CD4-positive, CD25-positive, alpha-beta regulatory T cell (primary cell): ENCODE data around the gene AP2B1. TPM values are rescaled to one million over a fixed set of nuclear protein-coding genes. Genes with fewer than 3 reads are reported as not detected.

Source experiments
- ATAC-seq, 2 donors: fragments of 150-1000 bp; cut with Tn5 transposase; one replicate each; pipeline ENCODE4 v1.10.0; 2021; ENCODE audit warnings: low read depth in 2 of 2, moderate number of reproducible peaks in 2 of 2, moderate library complexity in 1 of 2
- DNase-seq, 3 donors: peaks; one replicate each; pipeline versions ENCODE4 v3.0.0 to v3.0.0-alpha.2; 2012 to 2022; ENCODE audit warnings: mixed read lengths in 1 of 3
- H3K27ac ChIP-seq: one replicate; pipeline ENCODE4 v1.7.0; 2013; ENCODE audit warnings: mild to moderate bottlenecking, low read length; ENCODE audit not compliant: insufficient read depth, poor library complexity, severe bottlenecking
- H3K27me3 ChIP-seq: one replicate; pipeline ENCODE4 v1.7.0; 2013; ENCODE audit warnings: low read length; ENCODE audit not compliant: control insufficient read depth, insufficient read depth
- H3K36me3 ChIP-seq: one replicate; pipeline ENCODE4 v1.7.0; 2013; ENCODE audit warnings: mild to moderate bottlenecking, low read length, moderate library complexity; ENCODE audit not compliant: control insufficient read depth, insufficient read depth
- H3K4me1 ChIP-seq: 2 replicates; pipeline ENCODE4 v1.7.0; 2013; ENCODE audit warnings: mild to moderate bottlenecking, low read length; ENCODE audit not compliant: insufficient read depth, control insufficient read depth, poor library complexity, severe bottlenecking
- H3K4me3 ChIP-seq: one replicate; pipeline ENCODE4 v1.7.0; 2013; ENCODE audit warnings: low read depth, mild to moderate bottlenecking, low read length, moderate library complexity
- H3K9me3 ChIP-seq, 2 experiments: 1 replicate in 1 of 2; 2 replicates in 1 of 2; pipeline ENCODE4 v1.7.0; 2013; ENCODE audit warnings: low read length in 2 of 2, mild to moderate bottlenecking in 1 of 2, moderate library complexity in 1 of 2; ENCODE audit not compliant: control insufficient read depth in 2 of 2
- H3K27ac Mint-ChIP-seq, 3 donors: one replicate each; pipeline ENCODE4 v1.8.0; 2020 to 2022; ENCODE audit warnings: mild to moderate bottlenecking in 3 of 3, mixed read lengths in 3 of 3, moderate library complexity in 2 of 3
- H3K27me3 Mint-ChIP-seq: one replicate; pipeline ENCODE4 v1.8.0; 2022; ENCODE audit warnings: mild to moderate bottlenecking, mixed read lengths
- H3K36me3 Mint-ChIP-seq: one replicate; pipeline ENCODE4 v1.8.0; 2020; ENCODE audit warnings: mixed read lengths
- H3K4me1 Mint-ChIP-seq, 4 donors: one replicate each; pipeline ENCODE4 v1.8.0; 2020 to 2022; ENCODE audit warnings: mixed read lengths in 4 of 4, mild to moderate bottlenecking in 1 of 4
- H3K4me3 Mint-ChIP-seq, 4 donors: one replicate each; pipeline ENCODE4 v1.8.0; 2020 to 2022; ENCODE audit warnings: mild to moderate bottlenecking in 4 of 4, mixed read lengths in 4 of 4, moderate library complexity in 3 of 4
- H3K9me3 Mint-ChIP-seq, 7 donors: one replicate each; pipeline ENCODE4 v1.8.0; 2020 to 2022; ENCODE audit warnings: mixed read lengths in 7 of 7, mild to moderate bottlenecking in 3 of 7, moderate library complexity in 2 of 7
- polyA plus RNA-seq, 4 donors: library from polyadenylated mRNA; unstranded; fragments of 300-500 nt; fragmentation: Illumina TruSeq; gene quantifications; one replicate each; pipeline ENCODE4 v1.2.3, GENCODE V29; 2021
- total RNA-seq: library from RNA; stranded (reverse); gene quantifications from one replicate; pipeline ENCODE4 v1.2.3, GENCODE V29; 2022

The AP2B1 gene
- total and polyA plus RNA-seq, 5 donors from 2014 or later, result 59.8 to 133 (median 85.3) TPM

DNA sequence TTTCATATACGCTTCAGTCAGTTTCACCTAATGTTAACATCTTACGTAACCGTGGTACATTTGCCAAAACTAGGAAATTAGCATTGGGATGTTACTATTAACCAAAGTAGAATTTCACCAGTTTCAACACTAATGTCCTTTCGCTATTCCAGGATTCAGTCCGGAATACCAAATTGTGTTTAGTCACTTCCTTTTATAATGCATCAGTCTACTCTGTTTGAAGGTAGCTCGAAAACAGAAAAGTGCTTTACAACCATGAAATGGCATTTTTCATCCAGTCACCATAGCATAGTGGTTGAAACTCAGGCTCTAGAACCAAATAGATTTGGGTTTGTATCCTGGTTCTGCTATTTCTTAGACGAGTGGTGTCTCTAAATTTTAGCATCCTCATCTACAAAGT is 29.4 kb downstream of the AP2B1 start:
- Mint-ChIP-seq H3K4me1 (peaks cover 16 to 28% (median 20%) of the 10 kb centered on the region in 4 donors), H3K9me3 (no peaks in the 10 kb centered on the region), H3K36me3 (peaks cover 6% of the 10 kb centered on the region), H3K27ac (no peak overlapping the region), H3K4me3 (no peak overlapping the region), H3K27me3 (no peaks in the 10 kb centered on the region)
- Histone ChIP-seq H3K4me1 (no peaks in the 10 kb centered on the region), H3K27me3 (no peaks in the 10 kb centered on the region), H3K27ac (no peak overlapping the region), H3K9me3 (no peaks in the 10 kb centered on the region), H3K4me3 (no peak overlapping the region), H3K36me3 (peaks cover 20% of the 10 kb centered on the region)
- ATAC-seq (no peak), DNase-seq (no peak)

DNA sequence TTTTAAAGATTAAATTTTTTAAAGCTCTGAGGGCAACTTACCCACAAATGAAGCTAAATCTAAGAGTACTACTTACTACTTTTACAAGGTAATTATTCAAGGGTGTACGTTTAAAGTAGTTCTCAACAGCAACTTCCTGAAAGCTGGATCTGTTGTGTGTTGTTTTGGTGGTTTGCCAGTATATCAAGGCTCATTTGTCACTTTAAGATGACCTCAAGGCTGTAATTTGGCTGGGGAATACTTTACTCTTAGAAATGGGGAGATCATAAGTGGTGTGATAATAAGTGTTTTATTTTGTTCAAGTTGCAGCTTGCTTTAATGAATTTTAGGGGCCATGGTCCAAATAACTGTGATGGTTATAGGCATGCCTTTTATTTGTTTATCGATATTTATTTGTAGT is 30.4 kb downstream of the AP2B1 start:
- Mint-ChIP-seq H3K9me3 (no peaks in the 10 kb centered on the region), H3K27ac (peak overlapping the region in 1 of 3 donors; percentile 36), H3K36me3 (peaks cover 6% of the 10 kb centered on the region), H3K4me3 (no peak overlapping the region), H3K4me1 (peaks cover 16 to 28% (median 19%) of the 10 kb centered on the region in 4 donors), H3K27me3 (no peaks in the 10 kb centered on the region)
- Histone ChIP-seq H3K36me3 (peaks cover 11% of the 10 kb centered on the region), H3K4me1 (no peaks in the 10 kb centered on the region), H3K27me3 (no peaks in the 10 kb centered on the region), H3K27ac (no peak overlapping the region), H3K4me3 (no peak overlapping the region), H3K9me3 (no peaks in the 10 kb centered on the region)
- no peak for DNase-seq
- ATAC-seq, result no peak

DNA sequence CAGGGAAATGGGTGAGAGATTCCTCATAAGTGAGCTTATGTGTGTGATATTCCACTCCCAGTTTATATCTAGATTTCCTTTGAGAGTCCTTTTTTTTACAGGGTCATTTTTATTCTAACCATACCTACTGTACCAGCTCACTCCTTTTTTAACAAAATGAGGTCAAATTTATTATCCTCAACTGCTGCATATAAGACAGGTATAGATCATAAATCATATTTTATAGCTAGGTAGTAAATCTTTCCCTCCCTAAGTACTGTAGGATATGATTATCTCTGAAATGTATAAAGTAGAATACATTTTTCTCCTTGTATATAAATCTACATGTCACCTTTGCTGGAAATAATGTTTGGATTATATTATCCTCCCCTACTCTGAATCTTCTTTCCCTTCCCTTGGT is 31.5 kb downstream of the AP2B1 start:
- peaks cover 10% of the 10 kb centered on the region for H3K36me3 ChIP-seq
- H3K27ac ChIP-seq, result no peak overlapping the region
- peaks cover 10 to 16% (median 12%) of the 10 kb centered on the region in 4 donors for H3K4me1 Mint-ChIP-seq
- H3K4me1 ChIP-seq, result no peaks in the 10 kb centered on the region
- H3K4me3 ChIP-seq, result no peak overlapping the region
- ATAC-seq (no peak), DNase-seq (no peak)
- peak overlapping the region in 1 of 3 donors; percentile 44 for H3K27ac Mint-ChIP-seq
- no peaks in the 10 kb centered on the region for H3K9me3 ChIP-seq
- H3K4me3 Mint-ChIP-seq, result no peak overlapping the region
- peaks cover 6% of the 10 kb centered on the region for H3K36me3 Mint-ChIP-seq
- no peaks in the 10 kb centered on the region for H3K27me3 Mint-ChIP-seq
- H3K9me3 Mint-ChIP-seq, result no peaks in the 10 kb centered on the region
- no peaks in the 10 kb centered on the region for H3K27me3 ChIP-seq

DNA sequence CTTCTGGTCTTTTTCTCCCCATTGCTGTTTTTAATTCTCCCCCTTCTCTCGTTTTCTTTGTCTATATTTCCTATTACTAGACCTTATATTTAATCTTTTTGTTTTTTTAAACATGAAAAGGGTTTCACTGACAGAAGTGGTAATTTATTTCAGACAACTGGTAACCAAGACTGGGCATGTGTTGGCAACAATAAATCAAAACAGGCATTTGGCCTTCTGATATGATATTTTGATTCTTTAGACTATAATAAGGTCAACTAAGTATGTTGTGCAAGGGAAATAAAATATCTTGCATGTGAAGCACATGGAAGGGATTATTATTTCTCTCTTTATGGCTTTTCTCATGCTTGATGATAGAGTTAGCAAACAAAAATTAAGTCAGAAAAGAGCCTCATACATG is 34.6 kb downstream of the AP2B1 start:
- Histone ChIP-seq H3K4me1 (no peaks in the 10 kb centered on the region), H3K4me3 (no peak overlapping the region), H3K9me3 (no peaks in the 10 kb centered on the region), H3K36me3 (peaks cover 30% of the 10 kb centered on the region), H3K27ac (no peak overlapping the region), H3K27me3 (no peaks in the 10 kb centered on the region)
- H3K4me3 Mint-ChIP-seq, result no peak overlapping the region
- DNase-seq, result no peak
- no peaks in the 10 kb centered on the region for H3K27me3 Mint-ChIP-seq
- no peaks in the 10 kb centered on the region for H3K9me3 Mint-ChIP-seq
- H3K4me1 Mint-ChIP-seq, result peaks cover 5 to 17% (median 13%) of the 10 kb centered on the region in 4 donors
- no peak for ATAC-seq
- H3K27ac Mint-ChIP-seq, result no peak overlapping the region
- no peaks in the 10 kb centered on the region for H3K36me3 Mint-ChIP-seq

- Mint-ChIP-seq H3K27me3 (no peaks in the 10 kb centered on the region), H3K27ac (peak overlapping the region in 1 of 3 donors; percentile 49), H3K9me3 (no peaks in the 10 kb centered on the region), H3K4me1 (peaks cover 4 to 13% (median 6%) of the 10 kb centered on the region in 4 donors), H3K36me3 (peaks cover 14% of the 10 kb centered on the region), H3K4me3 (no peak overlapping the region)
- no peak overlapping the region for H3K27ac ChIP-seq
- no peaks in the 10 kb centered on the region for H3K4me1 ChIP-seq
- no peak overlapping the region for H3K4me3 ChIP-seq
- ATAC-seq, result no peak
- H3K9me3 ChIP-seq, result no peaks in the 10 kb centered on the region
- H3K36me3 ChIP-seq, result peaks cover 73% of the 10 kb centered on the region
- H3K27me3 ChIP-seq, result no peaks in the 10 kb centered on the region
- DNase-seq, result peak in 1 of 3 donors; percentile 6
These were observed 40.3 kb downstream of the AP2B1 start for GRCh38 chr17:35627417-35627816.

DNA sequence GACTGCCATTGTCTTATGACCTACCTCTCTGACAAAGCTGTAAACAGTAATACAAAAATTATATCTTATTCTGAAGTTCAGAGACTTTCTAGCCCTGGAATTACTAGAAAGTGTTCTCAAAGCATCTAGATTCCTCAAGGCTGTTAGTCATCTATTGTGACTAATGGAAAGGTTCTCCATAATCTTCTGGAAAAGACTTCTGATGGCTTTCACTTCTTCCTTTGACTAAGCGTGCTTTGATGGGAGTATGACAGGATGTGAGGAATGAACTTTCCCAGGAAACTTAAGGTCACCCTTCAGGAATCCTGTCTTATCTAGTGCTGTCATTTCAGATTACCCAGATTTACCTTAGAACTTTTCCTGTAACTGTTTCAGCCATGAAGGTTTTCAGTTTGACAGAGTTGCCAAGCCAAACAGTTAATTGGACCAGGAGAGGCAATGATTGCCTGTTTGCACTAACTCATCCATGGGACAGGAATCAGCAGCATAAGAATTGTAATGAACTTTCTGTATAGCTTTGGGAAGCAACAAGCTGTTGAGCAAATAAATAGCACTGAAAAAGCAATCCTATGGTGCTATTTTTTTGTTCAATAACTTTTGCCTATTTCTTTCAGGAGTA is 43.5 kb downstream of the AP2B1 start:
- no peak for ATAC-seq
- Mint-ChIP-seq H3K9me3 (no peaks in the 10 kb centered on the region), H3K27ac (no peak overlapping the region), H3K4me1 (peaks cover 4 to 12% (median 6%) of the 10 kb centered on the region in 4 donors), H3K27me3 (no peaks in the 10 kb centered on the region), H3K4me3 (no peak overlapping the region), H3K36me3 (peaks cover 23% of the 10 kb centered on the region)
- H3K4me1 ChIP-seq, result no peaks in the 10 kb centered on the region
- H3K9me3 ChIP-seq, result no peaks in the 10 kb centered on the region
- H3K27ac ChIP-seq, result no peak overlapping the region
- H3K4me3 ChIP-seq, result no peak overlapping the region
- no peaks in the 10 kb centered on the region for H3K27me3 ChIP-seq
- DNase-seq, result no peak
- H3K36me3 ChIP-seq, result peaks cover 71% of the 10 kb centered on the region

DNA sequence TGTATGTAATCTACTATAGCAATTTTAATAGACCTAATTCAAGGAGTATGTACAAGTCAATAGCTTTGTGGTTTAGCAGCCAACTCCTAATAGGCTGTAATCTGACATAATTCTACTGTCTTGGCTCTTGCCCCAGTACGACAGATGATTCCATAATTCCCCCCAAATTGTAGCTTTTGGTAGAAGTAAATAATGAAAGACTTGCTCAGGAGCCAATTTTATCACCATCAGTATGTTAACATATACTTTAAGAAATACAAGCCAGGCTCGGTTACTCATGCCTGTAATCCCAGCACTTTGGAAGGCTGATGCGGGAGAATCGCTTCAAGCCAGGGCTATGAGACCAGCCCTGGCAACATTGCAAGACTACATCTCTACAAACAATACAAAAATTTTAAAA is 53.9 kb downstream of the AP2B1 start:
- no peak overlapping the region for H3K4me3 Mint-ChIP-seq
- no peaks in the 10 kb centered on the region for H3K4me1 ChIP-seq
- peaks cover 35% of the 10 kb centered on the region for H3K36me3 Mint-ChIP-seq
- DNase-seq, result no peak
- peaks cover 4% of the 10 kb centered on the region for H3K27me3 Mint-ChIP-seq
- H3K36me3 ChIP-seq, result peaks cover 87% of the 10 kb centered on the region
- no peak overlapping the region for H3K27ac Mint-ChIP-seq
- H3K4me3 ChIP-seq, result no peak overlapping the region
- peaks cover 0 to 10% (median 3%) of the 10 kb centered on the region in 4 donors for H3K4me1 Mint-ChIP-seq
- H3K27me3 ChIP-seq, result no peaks in the 10 kb centered on the region
- H3K9me3 ChIP-seq, result no peaks in the 10 kb centered on the region
- ATAC-seq, result no peak
- no peak overlapping the region for H3K27ac ChIP-seq
- H3K9me3 Mint-ChIP-seq, result peaks cover 0 to 2% (median 0%) of the 10 kb centered on the region in 7 donors

- no peak overlapping the region for H3K27ac Mint-ChIP-seq
- Histone ChIP-seq H3K4me3 (no peak overlapping the region), H3K4me1 (no peaks in the 10 kb centered on the region), H3K27ac (no peak overlapping the region), H3K27me3 (no peaks in the 10 kb centered on the region), H3K9me3 (no peaks in the 10 kb centered on the region), H3K36me3 (peaks cover 74% of the 10 kb centered on the region)
- no peaks in the 10 kb centered on the region for H3K27me3 Mint-ChIP-seq
- no peaks in the 10 kb centered on the region for H3K9me3 Mint-ChIP-seq
- DNase-seq, result no peak
- H3K4me3 Mint-ChIP-seq, result no peak overlapping the region
- H3K4me1 Mint-ChIP-seq, result peaks cover 4 to 10% (median 7%) of the 10 kb centered on the region in 4 donors
- no peak for ATAC-seq
- H3K36me3 Mint-ChIP-seq, result peaks cover 29% of the 10 kb centered on the region
These were observed 58.8 kb downstream of the AP2B1 start for GRCh38 chr17:35645923-35646322.
